GM19467 (cell line): ENCODE results near the gene DTD2.
"Not testable (repeated sequence)": the region's sequence is repeated elsewhere in the genome, so short reads cannot be mapped to it uniquely, and the experiment has no call there.

Source experiments
- ATAC-seq: cut with Tn5 transposase; IDR thresholded peaks from one replicate; pipeline ENCODE4 v1.9.1; 2021; ENCODE audit warnings: mild to moderate bottlenecking, moderate library complexity; ENCODE audit not compliant: unreplicated experiment

DTD2 gene

DNA sequence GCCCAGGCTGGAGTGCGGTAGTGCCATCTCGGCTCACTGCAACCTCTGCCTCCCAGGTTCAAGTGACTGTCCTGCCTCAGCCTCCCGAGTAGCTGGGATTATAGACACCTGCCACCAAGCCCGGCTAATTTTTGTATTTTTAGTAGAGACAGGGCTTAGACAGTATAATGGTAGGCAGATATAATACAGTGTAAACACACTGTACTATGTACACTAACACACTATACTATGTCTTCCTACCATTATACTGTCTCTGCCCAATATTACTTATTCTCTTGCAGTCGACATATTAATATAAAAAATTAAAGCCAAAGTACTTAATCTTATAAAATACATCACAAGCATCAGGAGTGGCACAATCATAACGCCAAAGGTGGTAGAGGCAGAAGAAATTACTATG is 15.0 kb downstream of the DTD2 start:
- ATAC-seq = no peak

DNA sequence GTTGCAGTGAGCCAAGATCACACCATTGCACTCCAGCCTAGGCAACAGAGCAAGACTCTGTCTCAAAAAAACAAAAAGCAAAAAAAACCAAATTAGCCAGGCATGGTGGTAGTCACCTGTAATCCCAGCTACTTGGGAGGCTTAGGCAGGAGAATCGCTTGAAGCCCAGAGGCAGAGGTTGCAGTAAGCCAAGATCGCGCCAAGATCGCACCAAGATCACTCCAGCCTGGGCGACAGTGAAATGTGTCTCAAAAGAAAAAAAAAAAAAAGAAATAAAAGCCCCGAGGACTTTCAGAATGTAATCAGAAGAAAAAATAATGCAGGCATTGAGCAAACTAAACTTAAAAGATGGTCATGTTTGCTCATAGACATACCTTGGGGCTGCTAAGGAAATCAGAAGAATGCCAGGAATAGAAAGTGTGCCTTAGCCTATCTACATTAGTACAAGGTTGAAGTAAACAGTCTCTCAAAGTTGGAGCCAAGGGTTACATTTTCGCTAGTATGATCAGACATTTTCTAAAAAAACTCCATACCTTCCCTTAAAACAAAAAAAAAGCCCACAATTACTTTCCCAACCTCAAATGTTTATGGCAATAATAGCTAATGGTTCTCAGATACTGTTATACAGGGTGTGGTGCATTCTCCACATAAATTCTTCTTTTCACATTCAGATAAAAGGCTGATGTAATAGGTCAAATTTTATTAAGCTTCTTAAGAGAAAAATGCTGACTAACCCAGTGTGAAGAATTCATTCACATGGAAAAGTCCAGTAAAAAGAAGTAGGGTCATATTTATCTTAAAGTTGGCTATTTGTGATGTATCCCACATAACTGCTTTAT is 15.8 kb downstream of the DTD2 start:
- no peak for ATAC-seq

DNA sequence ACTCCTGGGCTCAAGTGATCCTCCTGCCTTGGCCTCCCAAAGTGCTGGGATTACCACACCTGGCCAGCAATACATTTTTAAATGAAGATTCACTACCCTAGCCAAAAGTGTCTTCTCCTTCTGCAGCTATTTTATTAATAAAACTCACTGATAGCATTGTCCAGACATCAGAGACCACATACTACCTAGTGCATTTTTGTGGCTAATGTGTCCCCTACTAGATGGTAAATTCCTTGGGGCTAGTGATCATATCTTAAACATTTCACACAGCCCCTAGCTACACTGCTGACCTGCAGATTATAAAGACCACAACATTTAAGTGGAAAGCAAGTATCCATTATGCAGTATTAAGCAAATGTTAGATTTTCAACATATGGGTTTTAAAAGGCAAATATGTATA is 17.0 kb downstream of the DTD2 start:
- ATAC-seq = no peak

DNA sequence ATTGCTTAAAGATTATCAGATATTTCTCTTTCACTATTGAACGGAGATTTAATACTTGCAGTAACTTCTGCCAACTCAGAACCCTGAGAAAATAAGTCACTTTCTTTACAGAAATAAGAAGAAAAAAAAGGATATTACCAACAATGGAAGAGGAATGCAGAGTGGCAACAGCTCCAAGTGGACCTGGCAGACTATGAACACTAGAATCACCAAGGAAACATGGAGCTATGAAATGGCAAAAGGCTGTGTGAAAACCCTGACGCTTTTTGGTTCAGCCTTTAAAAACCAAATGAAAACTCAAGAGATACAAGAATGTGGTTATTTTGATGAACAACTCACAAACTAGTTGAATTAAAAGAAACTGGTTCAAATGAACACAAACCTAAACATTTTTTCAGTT is 17.7 kb downstream of the DTD2 start:
- ATAC-seq = no peak

DNA sequence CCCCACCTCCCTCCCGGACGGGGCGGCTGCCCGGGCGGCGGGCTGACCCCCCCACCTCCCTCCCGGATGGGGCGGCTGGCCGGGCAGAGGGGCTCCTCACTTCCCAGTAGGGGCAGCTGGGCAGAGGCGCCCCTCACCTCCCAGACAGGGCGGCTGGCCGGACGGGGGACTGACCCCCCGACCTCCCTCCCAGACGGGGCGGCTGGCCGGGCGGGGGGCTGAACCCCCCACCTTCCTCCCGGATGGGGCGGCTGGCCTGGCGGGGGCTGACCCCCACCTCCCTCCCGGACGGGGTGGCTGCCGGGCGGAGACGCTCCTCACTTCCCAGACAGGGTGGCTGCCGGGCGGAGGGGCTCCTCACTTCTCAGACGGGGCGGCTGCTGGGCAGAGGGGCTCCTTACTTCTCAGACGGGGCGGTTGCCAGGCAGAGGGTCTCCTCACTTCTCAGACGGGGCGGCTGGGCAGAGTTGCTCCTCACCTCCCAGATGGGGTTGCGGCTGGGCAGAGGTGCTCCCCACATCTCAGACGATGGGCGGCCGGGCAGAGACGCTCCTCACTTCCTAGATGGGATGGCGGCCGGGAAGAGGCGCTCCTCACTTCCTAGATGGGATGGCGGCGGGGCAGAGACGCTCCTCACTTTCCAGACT is 20.1 kb downstream of the DTD2 start:
- ATAC-seq = not testable (repeated sequence)

DNA sequence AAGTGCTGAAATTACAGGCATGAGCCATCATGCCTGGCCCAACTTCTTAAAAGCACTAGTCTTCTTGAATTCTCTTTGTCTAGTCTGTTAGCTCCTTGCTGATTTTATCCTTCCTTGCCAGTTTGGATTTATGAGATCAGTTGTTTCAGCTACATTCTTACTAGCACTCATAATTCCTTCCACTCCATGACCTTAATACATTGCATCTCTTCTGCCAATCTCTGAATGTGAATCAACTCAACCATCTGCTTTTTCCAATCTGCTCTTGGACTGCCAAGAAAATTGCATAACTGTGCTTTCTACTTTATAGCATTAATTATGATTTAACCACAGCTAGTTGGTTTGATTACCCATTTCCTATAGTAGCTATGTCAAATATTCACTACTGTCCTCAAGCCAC is 22.0 kb downstream of the DTD2 start:
- no peak for ATAC-seq

DNA sequence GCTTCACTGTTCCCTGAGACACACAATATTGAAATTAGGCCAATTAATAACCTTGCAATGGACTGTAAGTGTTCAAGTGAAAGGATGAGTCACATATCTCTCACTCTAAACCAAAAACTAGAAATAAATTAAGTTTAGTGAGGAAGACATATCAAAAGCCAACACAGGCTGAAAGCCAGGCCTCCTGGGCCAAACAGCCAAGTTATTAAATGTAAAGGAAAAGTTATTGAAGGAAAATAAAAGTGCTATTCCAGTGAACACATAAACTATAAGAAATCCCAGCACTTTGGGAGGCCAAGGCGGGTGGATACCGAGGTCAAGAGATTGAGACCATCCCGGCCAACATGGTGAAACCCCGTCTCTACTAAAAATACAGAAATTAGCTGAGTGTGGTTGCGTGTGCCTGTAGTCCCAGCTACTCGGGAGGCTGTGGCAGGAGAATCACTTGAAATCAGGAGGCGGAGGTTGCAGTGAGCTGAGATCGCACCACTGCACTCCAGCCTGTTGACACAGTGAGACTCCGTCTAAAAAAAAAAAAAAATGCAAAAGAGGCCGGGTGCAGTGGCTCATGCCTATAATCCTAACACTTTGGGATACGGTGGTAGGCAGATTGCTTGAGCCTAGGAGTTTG is 26.6 kb downstream of the DTD2 start:
- no peak for ATAC-seq

DNA sequence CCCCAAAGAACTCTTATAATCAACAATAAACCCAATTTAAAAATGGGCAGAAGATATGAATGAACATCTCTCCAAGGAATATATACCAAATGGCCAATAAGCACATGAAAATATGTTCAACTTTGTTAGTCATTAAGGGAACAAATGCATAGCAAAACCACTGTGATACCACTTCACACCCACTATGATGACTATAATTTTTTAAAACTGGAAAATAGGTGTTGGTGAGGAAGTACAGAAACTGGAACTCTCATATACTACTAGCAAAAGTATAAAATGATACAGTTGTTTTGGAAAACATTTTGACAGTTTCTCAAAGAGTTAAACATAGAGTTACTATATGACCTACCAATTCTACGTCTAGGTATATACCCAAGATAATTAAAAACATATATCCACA is 27.5 kb downstream of the DTD2 start:
- ATAC-seq = no peak

DNA sequence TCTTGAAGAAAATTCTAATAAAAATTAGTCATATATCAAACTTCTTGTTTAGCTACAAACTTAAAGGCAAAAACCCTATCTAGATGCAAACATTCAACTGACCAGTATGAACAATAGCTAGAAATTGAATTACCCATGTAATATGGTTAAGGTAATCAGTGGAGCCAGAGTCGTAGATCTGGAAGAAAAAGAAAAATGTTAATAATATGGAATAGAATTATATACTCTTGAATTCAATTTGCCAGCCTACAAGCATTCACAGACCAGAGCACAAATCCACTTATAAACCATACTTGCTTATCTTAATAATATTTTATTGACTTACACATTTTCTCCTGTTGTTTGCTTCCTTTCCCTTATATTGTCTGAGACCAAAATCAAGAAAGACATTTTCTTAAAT is 29.3 kb downstream of the DTD2 start:
- no peak for ATAC-seq

DNA sequence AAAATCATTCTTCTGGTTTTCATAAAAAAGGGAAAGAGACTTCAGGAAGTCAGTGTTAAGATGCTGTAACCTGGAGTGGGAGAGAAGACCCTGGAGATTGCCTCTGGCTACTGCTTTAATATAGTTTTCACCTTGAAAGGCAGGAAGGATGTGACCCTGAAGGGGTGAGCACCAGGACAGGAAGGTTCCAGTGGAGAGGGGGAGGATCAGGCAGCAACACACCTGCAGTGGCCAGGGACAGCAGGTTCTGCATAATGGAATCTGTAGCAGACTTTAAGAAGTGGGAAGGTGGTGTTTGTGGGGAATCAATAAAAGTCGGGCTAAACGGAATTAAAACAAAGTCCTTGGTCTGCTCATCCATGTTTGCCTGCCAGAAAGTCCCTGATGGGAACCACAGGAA is 30.6 kb downstream of the DTD2 start:
- ATAC-seq = no peak

DNA sequence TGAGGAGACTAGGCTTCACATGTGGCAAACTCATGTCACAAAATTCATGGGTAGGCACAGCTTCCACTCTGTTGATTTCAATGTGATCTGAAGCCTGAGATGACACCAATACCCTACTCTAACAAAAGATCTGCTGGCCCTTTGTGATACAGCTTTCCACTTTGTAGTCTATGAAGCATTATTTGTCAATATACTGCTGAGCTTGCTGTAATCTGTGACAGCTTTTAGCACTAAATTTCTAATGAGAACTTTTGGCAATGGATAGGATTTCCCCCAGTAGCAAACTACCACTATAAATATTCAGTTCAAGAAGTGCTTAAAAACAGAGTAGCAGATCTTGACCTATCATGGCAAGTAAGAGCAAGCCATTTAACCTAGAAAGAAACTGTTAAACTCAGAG is 31.4 kb downstream of the DTD2 start:
- no peak for ATAC-seq

DNA sequence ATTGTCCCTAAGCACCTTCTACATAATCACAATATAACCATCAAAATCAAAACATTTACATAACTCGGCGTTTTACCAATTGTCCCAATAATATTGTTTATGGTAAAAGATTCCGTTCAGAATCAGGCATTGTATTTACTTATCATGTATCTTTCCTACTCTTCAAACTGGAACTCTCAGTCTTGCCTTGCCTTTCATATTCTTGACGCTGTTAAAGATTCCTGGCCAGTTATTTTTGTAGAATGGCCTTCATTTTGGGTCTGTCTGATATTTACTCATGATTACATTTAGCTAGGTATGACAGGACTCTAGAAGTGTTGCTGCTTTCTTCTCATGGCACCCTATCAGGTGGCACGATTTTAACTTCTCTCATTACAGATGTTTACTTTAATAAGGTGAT is 36.1 kb downstream of the DTD2 start:
- no peak for ATAC-seq

DNA sequence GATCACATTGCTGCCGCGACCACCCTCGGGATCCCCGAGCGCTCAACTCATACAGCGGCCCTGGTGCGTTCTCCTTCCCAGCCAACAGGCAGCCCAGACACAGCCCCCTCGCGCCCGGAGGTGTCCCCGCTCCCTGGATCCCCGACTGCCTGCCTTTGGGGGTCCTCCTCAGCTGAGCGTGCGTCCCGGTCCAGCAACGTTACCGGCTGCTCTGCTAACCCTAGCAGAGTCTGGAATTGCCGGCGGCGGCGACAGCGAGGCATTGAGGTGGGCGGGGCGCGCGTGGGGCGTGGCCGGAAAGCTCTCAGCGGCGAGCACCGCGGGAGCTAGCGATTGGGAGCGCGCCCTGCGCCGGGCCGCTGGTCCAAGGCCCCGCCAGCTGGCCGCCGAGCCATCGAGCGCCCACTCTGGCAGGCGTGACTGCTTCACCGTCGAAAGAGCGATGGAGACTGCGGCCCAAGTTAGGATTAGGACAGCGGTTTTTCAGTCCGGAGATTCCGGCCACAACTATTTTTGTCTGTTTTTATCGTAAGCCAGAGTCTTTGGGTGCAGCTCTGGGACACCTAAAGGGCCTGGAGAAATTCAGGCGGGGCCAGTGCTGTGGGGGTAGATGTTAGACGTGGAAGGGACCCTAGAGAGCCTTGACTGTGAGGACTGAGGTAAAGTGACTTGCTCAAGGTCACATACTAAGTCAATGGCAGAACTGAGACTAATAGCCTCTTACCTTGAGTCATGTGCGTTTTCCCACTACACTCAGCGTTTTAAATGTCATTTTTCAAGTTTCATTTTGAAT is 36.8 kb downstream of the DTD2 start, which contains the start of gene HEATR5A:
Gene HEATR5A, minus strand, starts transcription at position 232 of the 793 bp plus-strand sequence. CDS start 17,575 bp downstream, outside the sequence.
- ATAC-seq = peak; percentile 98

DNA sequence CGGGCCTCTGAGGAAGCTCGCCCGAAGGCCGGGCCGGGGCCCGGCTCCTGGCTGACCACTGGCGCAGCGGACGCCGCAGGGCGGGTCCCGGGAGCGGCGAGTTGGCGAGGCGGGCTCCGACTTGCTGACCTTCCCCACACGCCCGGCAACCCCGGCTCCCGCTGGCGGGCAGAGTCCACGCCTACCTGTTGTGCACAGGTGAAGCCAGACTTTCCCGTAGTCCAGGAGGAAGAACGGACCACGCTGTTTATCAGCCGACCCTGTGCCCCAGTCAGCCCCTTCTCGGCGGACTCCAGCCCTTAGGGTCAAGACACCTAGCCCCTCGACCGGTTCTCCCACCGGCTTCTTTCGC is 37.4 kb downstream of the DTD2 start:
- peak; percentile 12 for ATAC-seq

DNA sequence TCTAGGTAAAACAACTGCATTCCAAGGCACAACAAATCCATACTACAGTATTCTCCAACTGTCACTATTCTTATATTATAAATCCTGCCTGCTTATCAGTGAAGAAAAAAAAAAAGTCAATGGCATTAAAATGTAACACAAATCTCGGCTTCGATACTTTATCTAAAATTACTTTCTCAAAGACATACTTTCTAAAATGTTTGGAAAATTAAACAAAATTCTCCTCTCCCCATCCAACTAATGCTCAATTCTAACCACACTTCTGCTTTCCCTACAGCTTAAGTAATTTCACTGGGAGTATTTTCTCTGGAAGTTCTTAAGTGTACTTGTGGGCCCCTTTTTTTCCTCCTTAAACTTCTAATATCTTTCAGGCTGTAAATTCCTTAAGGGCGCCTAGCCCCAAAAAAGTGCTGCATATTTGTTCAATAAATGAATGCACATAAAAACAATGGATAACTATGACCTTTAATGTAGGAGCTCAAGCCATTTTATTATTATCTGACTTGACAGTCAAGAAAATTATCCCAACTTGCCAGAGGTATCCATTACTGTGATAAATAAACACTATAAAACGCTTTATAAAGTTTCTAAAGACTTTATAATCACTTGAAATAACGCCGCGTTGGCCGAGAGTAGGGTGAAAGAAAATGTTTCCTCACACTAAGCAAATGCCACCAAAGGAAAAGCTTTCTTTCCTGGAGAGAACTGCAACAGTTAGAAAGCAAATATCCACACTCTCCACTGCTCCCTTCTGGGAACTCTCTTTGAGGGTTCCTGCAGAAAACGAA is 37.9 kb downstream of the DTD2 start:
- ATAC-seq = no peak

DNA sequence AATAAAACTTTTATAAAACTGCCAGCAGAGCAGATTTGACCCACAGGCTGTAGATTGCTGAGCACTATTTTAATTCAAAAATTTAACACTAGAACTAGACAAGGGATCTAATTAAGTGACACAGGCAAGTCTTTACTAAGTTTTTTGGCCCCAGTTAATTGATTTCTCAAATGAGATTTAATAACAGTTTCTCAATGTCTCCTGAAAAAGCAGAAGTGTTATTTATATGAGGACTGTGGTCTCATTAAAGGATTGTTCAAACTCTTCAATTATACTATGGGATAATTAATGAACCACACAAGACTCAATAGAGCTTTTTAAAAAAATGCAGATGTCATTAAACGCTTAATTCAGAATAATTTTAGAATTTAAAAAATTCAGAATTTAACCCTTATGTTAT is 38.9 kb downstream of the DTD2 start:
- no peak for ATAC-seq

DNA sequence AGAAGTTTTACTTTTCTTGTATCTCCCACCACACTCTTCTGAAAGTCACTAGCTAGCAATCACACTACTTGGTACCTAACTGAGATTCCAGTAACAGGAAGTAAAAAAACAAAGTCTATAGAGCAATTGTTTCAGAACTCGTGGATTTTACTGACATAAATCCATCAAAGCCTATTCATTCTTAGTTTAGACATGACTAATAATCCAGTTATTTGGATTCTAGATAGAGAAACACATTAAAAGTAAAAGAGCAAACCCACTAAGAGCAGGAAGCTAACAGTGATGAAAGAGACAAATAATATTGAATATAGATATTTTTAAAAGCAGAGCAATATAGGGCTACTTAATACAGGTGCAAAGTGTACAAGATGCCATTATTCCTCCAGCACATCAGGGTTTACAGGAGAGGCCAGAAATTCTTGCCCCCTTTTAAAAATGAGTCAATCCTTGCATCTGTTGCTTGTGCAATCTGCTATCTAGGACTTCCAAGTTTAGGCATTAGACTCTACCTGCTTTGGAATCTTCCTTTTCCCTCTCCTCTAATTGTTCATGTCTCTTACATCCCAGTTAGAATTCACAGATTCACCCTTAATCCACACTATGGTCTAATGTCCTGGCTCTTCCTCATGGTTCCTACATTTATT is 43.0 kb downstream of the DTD2 start:
- ATAC-seq = no peak

DNA sequence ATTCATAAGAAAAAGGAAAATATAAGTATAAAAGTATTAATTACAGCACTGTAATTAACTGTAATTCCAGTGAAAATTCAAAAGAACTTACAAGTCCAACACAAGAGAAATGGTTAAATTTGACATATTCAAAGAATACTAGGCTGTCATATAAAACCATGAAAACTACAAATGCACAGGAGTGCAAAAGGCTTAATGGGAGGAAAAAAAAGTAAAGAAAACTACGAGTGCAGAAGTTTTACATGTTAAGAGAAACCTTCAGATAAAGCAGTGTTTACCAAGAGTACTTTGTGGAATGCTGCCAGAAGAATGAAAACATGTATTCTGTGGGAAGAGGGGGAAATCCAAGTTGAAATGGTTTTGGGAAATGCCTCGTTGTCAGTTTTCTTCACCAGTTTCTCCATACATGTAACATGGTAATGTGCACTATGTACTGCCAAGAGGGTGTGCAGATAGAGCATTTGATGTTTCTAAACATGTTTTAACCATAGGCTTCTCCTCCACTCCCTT is 46.0 kb downstream of the DTD2 start:
- no peak for ATAC-seq

DNA sequence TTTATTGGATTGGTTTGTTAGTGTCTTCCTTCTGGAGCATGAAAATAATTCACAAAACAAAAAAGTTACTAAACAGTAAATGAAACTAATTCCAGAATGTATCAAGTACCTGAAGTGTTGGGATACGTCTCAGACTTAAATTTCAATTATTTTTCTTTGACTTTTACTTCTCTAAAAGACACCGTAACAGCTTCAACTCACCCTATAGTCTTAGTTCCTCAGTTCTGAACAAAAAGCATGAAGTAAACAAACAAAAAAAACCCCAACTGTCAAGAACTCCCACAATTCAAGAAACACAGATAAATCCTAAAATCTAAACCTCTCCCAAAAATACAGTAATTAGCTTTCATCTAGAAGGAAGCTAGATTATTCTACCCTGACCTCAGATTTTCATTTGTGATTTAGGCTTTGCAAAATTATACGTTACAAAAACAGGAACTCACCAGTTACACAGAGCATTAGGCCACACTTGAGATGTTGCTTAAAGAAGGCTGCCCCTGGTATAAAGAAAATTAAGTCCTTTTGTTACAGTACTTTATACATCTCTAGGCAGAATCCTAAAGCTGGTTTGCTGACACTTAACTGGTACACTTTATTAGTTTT is 47.2 kb downstream of the DTD2 start:
- no peak for ATAC-seq
